IMR-90 (cell line): ENCODE results near the gene MOCS2. TPM values are rescaled to one million over a fixed set of nuclear protein-coding genes. Genes with fewer than 3 reads are reported as not detected.

Experiments
- ATAC-seq: fragments of 200-7000 bp; cut with Tn5 transposase; 2 replicates; pipeline ENCODE4 v1.9.1; 2020; ENCODE audit warnings: low read depth, mild to moderate bottlenecking, moderate library complexity
- BruUV-seq: library from RNA; stranded (reverse); fragments of 400-500 nt; replicated peaks from 2 replicates; lab custom pipeline; 2021; lab: Mats Ljungman, UMichigan
- CTCF ChIA-PET: fragments of 300-600 bp; formaldehyde crosslinking; extraction: SDS; loops from one replicate; lab custom pipeline; 2021; ENCODE audit warnings: antibody characterized with exemption; lab: Yijun Ruan, JAX
- POLR2A ChIA-PET: fragments of 300-600 bp; sonication (Branson Sonifier 250); formaldehyde crosslinking; loops from one replicate; lab custom pipeline; 2022; ENCODE audit warnings: antibody characterized with exemption; ENCODE audit not compliant: unreplicated experiment; lab: Charles Lee
- DNase-seq: peaks from one replicate; pipeline ENCODE4 v3.0.0; 2013
- H2AFZ ChIP-seq: replicated peaks from 2 replicates; pipeline ENCODE3; 2013; ENCODE audit warnings: low read length, mild to moderate bottlenecking; ENCODE audit not compliant: poor library complexity
- H2AK5ac ChIP-seq: 2 replicates; pipeline ENCODE4 v1.6.1; 2013; ENCODE audit warnings: low read depth, low read length, inconsistent platforms
- H2AK9ac ChIP-seq: replicated peaks from 2 replicates; pipeline ENCODE3; 2013; ENCODE audit warnings: mild to moderate bottlenecking, low read depth, low read length, moderate library complexity; ENCODE audit not compliant: poor library complexity
- H2BK120ac ChIP-seq: 2 replicates; pipeline ENCODE4 v1.6.1; 2013; ENCODE audit warnings: low read depth, low read length, inconsistent platforms
- H2BK15ac ChIP-seq: 3 replicates; pipeline ENCODE4 v1.6.1; 2013; ENCODE audit warnings: low read depth, low read length, inconsistent platforms
- H2BK20ac ChIP-seq: 2 replicates; pipeline ENCODE4 v1.6.1; 2013; ENCODE audit warnings: low read depth, mild to moderate bottlenecking, inconsistent platforms, low read length, moderate library complexity
- H2BK5ac ChIP-seq: 2 replicates; pipeline ENCODE4 v1.6.1; 2013; ENCODE audit warnings: mild to moderate bottlenecking, low read depth, low read length, inconsistent platforms; ENCODE audit not compliant: poor library complexity, severe bottlenecking
- H3K14ac ChIP-seq: replicated peaks from 2 replicates; pipeline ENCODE4 v1.6.1; 2013; ENCODE audit warnings: low read depth, low read length, inconsistent platforms
- H3K18ac ChIP-seq: 2 replicates; pipeline ENCODE4 v1.6.1; 2013; ENCODE audit warnings: low read depth, low read length, control low read depth
- H3K23ac ChIP-seq: 2 replicates; pipeline ENCODE4 v1.6.1; 2013; ENCODE audit warnings: low read depth, low read length, inconsistent platforms
- H3K27ac ChIP-seq: 2 replicates; pipeline ENCODE4 v1.5.1; 2013; ENCODE audit warnings: mild to moderate bottlenecking, control low read depth, low read length; ENCODE audit not compliant: insufficient read depth
- H3K27me3 ChIP-seq: 2 replicates; pipeline ENCODE4 v1.6.1; 2013; ENCODE audit warnings: low read length; ENCODE audit not compliant: control insufficient read depth, insufficient read depth
- H3K36me3 ChIP-seq: 2 replicates; pipeline ENCODE4 v1.6.1; 2013; ENCODE audit warnings: low read length, mixed read lengths; ENCODE audit not compliant: control insufficient read depth, insufficient read depth
- H3K4ac ChIP-seq: 2 replicates; pipeline ENCODE4 v1.6.1; 2013; ENCODE audit warnings: low read depth, low read length, inconsistent platforms
- H3K4me1 ChIP-seq: 2 replicates; pipeline ENCODE4 v1.6.1; 2013; ENCODE audit warnings: low read length, mixed read lengths; ENCODE audit not compliant: control insufficient read depth, insufficient read depth
- H3K4me2 ChIP-seq: 2 replicates; pipeline ENCODE4 v1.6.1; 2013; ENCODE audit warnings: low read depth, mild to moderate bottlenecking, control low read depth, low read length, moderate library complexity
- H3K4me3 ChIP-seq: 2 replicates; pipeline ENCODE4 v1.5.1; 2013; ENCODE audit warnings: low read depth, mild to moderate bottlenecking, control low read depth, low read length, moderate library complexity; ENCODE audit not compliant: insufficient read depth
- H3K56ac ChIP-seq: 2 replicates; pipeline ENCODE4 v1.6.1; 2013; ENCODE audit warnings: low read length, inconsistent platforms; ENCODE audit not compliant: insufficient read depth; ENCODE audit errors: extremely low read depth
- H3K79me1 ChIP-seq, 2 experiments: 2 replicates each; pipeline ENCODE4 v1.6.1; 2013; ENCODE audit warnings: low read length in 2 of 2, inconsistent platforms in 1 of 2, low read depth in 1 of 2
- H3K9ac ChIP-seq: 2 replicates; pipeline ENCODE4 v1.6.1; 2013; ENCODE audit warnings: low read depth, low read length, control low read depth
- H3K9me1 ChIP-seq: 2 replicates; pipeline ENCODE4 v1.6.1; 2013; ENCODE audit warnings: low read length, inconsistent platforms; ENCODE audit not compliant: insufficient read depth
- H3K9me3 ChIP-seq: 2 replicates; pipeline ENCODE4 v1.6.1; 2013; ENCODE audit warnings: low read length; ENCODE audit not compliant: control insufficient read depth, insufficient read depth
- H4K20me1 ChIP-seq: 2 replicates; pipeline ENCODE4 v1.6.1; 2013; ENCODE audit warnings: low read length, inconsistent platforms; ENCODE audit not compliant: insufficient read depth
- H4K5ac ChIP-seq: 2 replicates; pipeline ENCODE4 v1.6.1; 2013; ENCODE audit warnings: mild to moderate bottlenecking, low read depth, low read length, control low read depth
- H4K8ac ChIP-seq, 2 experiments: 2 replicates each; pipeline ENCODE4 v1.6.1; 2013; ENCODE audit warnings: low read depth in 2 of 2, low read length in 2 of 2, control low read depth in 1 of 2, inconsistent platforms in 1 of 2
- H4K91ac ChIP-seq: 2 replicates; pipeline ENCODE4 v1.6.1; 2013; ENCODE audit warnings: low read depth, low read length, inconsistent platforms; ENCODE audit not compliant: insufficient read depth
- BHLHE40 ChIP-seq: fragments of 150-350 bp; IDR thresholded peaks from 2 replicates; pipeline ENCODE4 v1.6.1; 2016; ENCODE audit warnings: mild to moderate bottlenecking, low read depth, low read length
- CEBPB ChIP-seq: IDR thresholded peaks from 2 replicates; pipeline ENCODE4 v1.6.1; 2012; ENCODE audit warnings: low read depth, low read length, improper control_type of control experiment
- CHD1 ChIP-seq: IDR thresholded peaks from 2 replicates; pipeline ENCODE4 v1.6.1; 2012; ENCODE audit warnings: low read depth, low read length, improper control_type of control experiment
- CTCF ChIP-seq: conservative IDR thresholded peaks from 2 replicates; pipeline ENCODE4 v1.5.1; 2012; ENCODE audit warnings: mild to moderate bottlenecking, low read depth, low read length, improper control_type of control experiment
- MAFK ChIP-seq: IDR thresholded peaks from 2 replicates; pipeline ENCODE4 v1.6.1; 2012; ENCODE audit warnings: low read depth, low read length, improper control_type of control experiment
- MAZ ChIP-seq: IDR thresholded peaks from 2 replicates; pipeline ENCODE4 v1.6.1; 2012; ENCODE audit warnings: low read depth, mild to moderate bottlenecking, low read length, improper control_type of control experiment, moderate library complexity, borderline replicate concordance
- MXI1 ChIP-seq: IDR thresholded peaks from 2 replicates; pipeline ENCODE4 v1.6.1; 2012; ENCODE audit warnings: low read depth, mild to moderate bottlenecking, low read length, moderate library complexity, borderline replicate concordance
- NFE2L2 ChIP-seq: fragments of 150-350 bp; IDR thresholded peaks from 2 replicates; pipeline ENCODE4 v1.6.1; 2016; ENCODE audit warnings: low read depth, mild to moderate bottlenecking, low read length
- POLR2A ChIP-seq: IDR thresholded peaks from 2 replicates; pipeline ENCODE4 v1.6.1; 2012; ENCODE audit warnings: mild to moderate bottlenecking, low read depth, low read length
- RAD21 ChIP-seq: IDR thresholded peaks from 2 replicates; pipeline ENCODE4 v1.6.1; 2012; ENCODE audit warnings: low read length, improper control_type of control experiment
- RCOR1 ChIP-seq: IDR thresholded peaks from 2 replicates; pipeline ENCODE4 v1.6.1; 2012; ENCODE audit warnings: mild to moderate bottlenecking, low read length, improper control_type of control experiment; ENCODE audit not compliant: insufficient replicate concordance
- RFX5 ChIP-seq: IDR thresholded peaks from 2 replicates; pipeline ENCODE4 v1.8.0; 2012; ENCODE audit warnings: low read depth, mild to moderate bottlenecking, low read length, moderate library complexity
- SMC3 ChIP-seq: fragments of 150-350 bp; IDR thresholded peaks from 2 replicates; pipeline ENCODE4 v1.6.1; 2016; ENCODE audit warnings: low read depth, mild to moderate bottlenecking, antibody characterized with exemption, low read length, moderate library complexity
- USF2 ChIP-seq: fragments of 150-350 bp; IDR thresholded peaks from 2 replicates; pipeline ENCODE4 v1.6.1; 2017; ENCODE audit warnings: mild to moderate bottlenecking, antibody characterized with exemption, low read length, low read depth
- WGBS, 2 experiments: methylation state at CpG; one replicate each; pipeline versions ENCODE4 v1.1.5 to v1.1.7; 2013; ENCODE audit warnings: missing lambda C conversion rate in 2 of 2; ENCODE audit not compliant: insufficient read length in 1 of 2; ENCODE audit errors: extremely low coverage in 2 of 2; 5-methylcytosine and 5-hydroxymethylcytosine counted together
- dilution Hi-C: fragments of 300-500 bp; cut with HindIII; formaldehyde crosslinking; loops from one replicate; pipeline ENCODE4 v1.14.3; 2018; ENCODE audit warnings: low sequenced_read_pairs; ENCODE audit not compliant: unreplicated experiment
- in situ Hi-C: fragments of 300-500 bp; cut with MboI; formaldehyde crosslinking; loops from 3 replicates; pipeline ENCODE4 v1.14.3; 2019; ENCODE audit warnings: low sequenced_read_pairs, inconsistent platforms, mixed read lengths
- intact Hi-C: fragments of 100-400 bp; cut with micrococcal nuclease; formaldehyde crosslinking; loops from 2 replicates; pipeline ENCODE4 v1.10.0; 2022
- polyA plus RNA-seq, 3 experiments: library from polyadenylated mRNA; depleted of rRNA; stranded (reverse); fragments of >200 nt; gene quantifications; 2 replicates each; pipeline ENCODE4 v1.2.3, GENCODE V29; 2012; ENCODE audit warnings: low replicate concordance in 1 of 3
- total RNA-seq: library from RNA; depleted of rRNA; stranded (reverse); fragments of >200 nt; gene quantifications from 2 replicates; pipeline ENCODE4 v1.2.3, GENCODE V29; 2012

Gene MOCS2
- total and polyA plus RNA-seq, 2 of the 4 experiments (the other 2 are of a cell fraction), result 36.4 to 40.0 TPM

- ATAC-seq (no peak), DNase-seq (no peak)
- ChIA-PET CTCF (no interaction called here), POLR2A (no interaction called here)
- Histone ChIP-seq H3K4me3 (no peak overlapping the region), H3K9me1 (peaks cover 2% of the 10 kb centered on the region; the same call in 1 of the 2 replicates), H3K56ac (no peak overlapping the region), H3K4ac (no peak overlapping the region), H3K4me2 (no peak overlapping the region), H2AK9ac (no peak overlapping the region), H2AFZ (no peak overlapping the region), H2BK120ac (no peak overlapping the region), H2AK5ac (no peak overlapping the region), H2BK5ac (no peak overlapping the region), H3K27ac (no peak overlapping the region), H3K9me3 (no peaks in the 10 kb centered on the region), H2BK15ac (no peak overlapping the region), H3K79me1 (peaks cover 7 to 12% of the 10 kb centered on the region in 2 experiments; a peak in 2 of 4 replicates), H3K14ac (no peak overlapping the region), H3K23ac (peak overlapping the region; percentile 43; the same call in 1 of the 2 replicates), H2BK20ac (no peak overlapping the region), H4K91ac (no peak overlapping the region), H3K36me3 (peaks cover 46% of the 10 kb centered on the region), H3K4me1 (peaks cover 5% of the 10 kb centered on the region; the same call in 1 of the 2 replicates), H3K27me3 (no peaks in the 10 kb centered on the region), H4K20me1 (no peaks in the 10 kb centered on the region), H3K18ac (no peak overlapping the region), H4K5ac (no peak overlapping the region), H3K9ac (no peak overlapping the region), H4K8ac (no peak overlapping the region)
- in situ Hi-C loops, result no loop called here
- WGBS, 2 experiments, result no CpG with 5 or more reads among the region's 4 CpGs
- intact Hi-C loops, result no loop called here
- TF ChIP-seq SMC3 (no peak), CTCF (no peak), RCOR1 (no peak), BHLHE40 (no peak), MAFK (no peak), USF2 (no peak), CHD1 (no peak), RFX5 (no peak), MAZ (no peak), NFE2L2 (no peak), CEBPB (no peak), RAD21 (no peak), MXI1 (no peak), POLR2A (no peak)
- no TSS peak for BruUV-seq
- dilution Hi-C loops, result no loop called here
Observed at GRCh38 chr5:53084546-53085255, 24.9 kb downstream of the MOCS2 start.
